T-helper 2 cell treated with Interferon-gamma antibody and Interleukin-4, amounts not matched to agents 5 μg/mL and 100 μg/mL, for 36 hours (primary cell): Measurements from ENCODE around the gene PRKRIP1.

Experiments
- DNase-seq: peaks from one replicate; pipeline ENCODE4 v3.0.0; 2021; ENCODE audit warnings: low spot score
- H3K27ac Mint-ChIP-seq: one replicate; pipeline ENCODE4 v1.8.0; 2021; ENCODE audit warnings: mild to moderate bottlenecking, mixed read lengths
- H3K27me3 Mint-ChIP-seq: one replicate; pipeline ENCODE4 v1.8.0; 2021; ENCODE audit warnings: low read depth, mixed read lengths
- H3K36me3 Mint-ChIP-seq: one replicate; pipeline ENCODE4 v1.8.0; 2021; ENCODE audit warnings: low read depth, mixed read lengths
- H3K4me1 Mint-ChIP-seq: one replicate; pipeline ENCODE4 v1.8.0; 2021; ENCODE audit warnings: low read depth, mixed read lengths
- H3K4me3 Mint-ChIP-seq: one replicate; pipeline ENCODE4 v1.8.0; 2022; ENCODE audit warnings: mild to moderate bottlenecking, moderate library complexity, mixed read lengths
- H3K9me3 Mint-ChIP-seq: one replicate; pipeline ENCODE4 v1.8.0; 2021; ENCODE audit warnings: mixed read lengths

Gene PRKRIP1

DNA sequence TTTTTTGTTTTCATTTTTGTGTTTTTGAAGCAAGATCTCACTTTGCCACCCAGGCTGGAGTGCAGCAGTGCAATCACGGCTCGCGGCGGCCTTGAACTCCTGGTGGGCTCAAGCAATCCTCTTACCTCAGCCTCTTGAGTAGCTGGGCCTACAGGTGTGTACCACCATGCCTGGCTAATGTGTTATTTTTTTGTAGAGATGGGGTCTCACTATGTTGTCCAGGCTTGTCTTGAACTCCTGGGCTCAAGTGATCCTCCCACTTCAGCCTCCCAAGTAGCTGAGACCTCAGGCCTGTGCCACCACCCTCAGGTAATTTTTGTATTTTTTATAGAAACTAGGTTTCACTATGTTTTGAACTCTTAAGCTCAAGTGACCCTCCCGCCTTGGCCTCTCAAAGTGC, 14.8 kb downstream of the PRKRIP1 start:
- H3K4me3 Mint-ChIP-seq, result no peak overlapping the region
- H3K27me3 Mint-ChIP-seq, result no peaks in the 10 kb centered on the region
- no peaks in the 10 kb centered on the region for H3K9me3 Mint-ChIP-seq
- peaks cover 69% of the 10 kb centered on the region for H3K36me3 Mint-ChIP-seq
- no peak overlapping the region for H3K27ac Mint-ChIP-seq
- DNase-seq, result no peak
- H3K4me1 Mint-ChIP-seq, result peaks cover 27% of the 10 kb centered on the region

GRCh38 chr7:102412548-102412947, 16.4 kb downstream of the PRKRIP1 start:
- H3K4me1 Mint-ChIP-seq, result peaks cover 41% of the 10 kb centered on the region

DNA sequence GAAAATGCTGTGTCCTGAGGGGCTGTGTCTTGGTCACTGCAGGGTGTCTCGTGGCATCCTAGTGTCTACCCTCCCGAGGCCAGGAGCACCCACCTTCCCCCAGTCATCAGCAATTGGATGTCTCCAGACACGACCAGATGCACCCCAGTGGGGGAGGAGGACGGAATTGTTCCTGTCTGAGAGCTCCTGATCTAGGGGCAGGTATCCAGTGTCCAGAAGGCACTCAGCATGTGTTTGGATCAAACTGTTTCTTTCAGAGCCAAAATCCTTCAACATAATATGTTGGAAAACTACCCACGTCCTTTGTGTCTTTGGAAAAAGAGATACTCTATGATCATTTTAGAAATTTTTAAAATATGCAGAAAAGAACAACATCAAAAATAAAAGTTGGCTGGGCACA, 16.9 kb downstream of the PRKRIP1 start:
- peak overlapping the region; percentile 15 for H3K27ac Mint-ChIP-seq
- peaks cover 67% of the 10 kb centered on the region for H3K36me3 Mint-ChIP-seq
- no peaks in the 10 kb centered on the region for H3K9me3 Mint-ChIP-seq
- no peaks in the 10 kb centered on the region for H3K27me3 Mint-ChIP-seq
- H3K4me1 Mint-ChIP-seq, result peaks cover 42% of the 10 kb centered on the region
- DNase-seq, result no peak
- H3K4me3 Mint-ChIP-seq, result no peak overlapping the region

More at GRCh38 chr7:102412548-102412947, 16.4 kb downstream of the PRKRIP1 start:
- no peak for DNase-seq
- peaks cover 71% of the 10 kb centered on the region for H3K36me3 Mint-ChIP-seq
- no peaks in the 10 kb centered on the region for H3K27me3 Mint-ChIP-seq
- H3K27ac Mint-ChIP-seq, result no peak overlapping the region
- H3K4me3 Mint-ChIP-seq, result no peak overlapping the region
- H3K9me3 Mint-ChIP-seq, result no peaks in the 10 kb centered on the region

DNA sequence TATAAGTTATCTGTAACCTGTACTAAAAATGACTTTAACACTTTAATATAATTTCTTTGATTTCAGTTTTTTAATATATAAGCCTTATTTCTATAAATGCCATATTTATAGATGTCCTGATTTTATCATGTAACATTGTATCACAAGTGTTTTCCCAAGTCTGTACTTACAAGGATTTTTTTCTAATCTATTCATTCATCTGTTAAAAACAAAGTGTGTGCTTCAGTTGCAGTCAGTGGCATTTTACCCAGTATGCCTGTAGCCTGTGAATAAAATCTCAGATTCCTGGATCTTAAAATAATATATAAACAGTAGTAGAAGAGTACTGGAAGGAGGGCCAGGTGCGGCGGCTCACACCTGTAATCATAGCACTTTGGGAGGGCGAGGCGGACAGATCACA, 17.4 kb downstream of the PRKRIP1 start:
- no peak overlapping the region for H3K4me3 Mint-ChIP-seq
- peak overlapping the region; percentile 63 for H3K27ac Mint-ChIP-seq
- no peak for DNase-seq
- H3K27me3 Mint-ChIP-seq, result no peaks in the 10 kb centered on the region
- no peaks in the 10 kb centered on the region for H3K9me3 Mint-ChIP-seq
- H3K4me1 Mint-ChIP-seq, result peaks cover 43% of the 10 kb centered on the region
- peaks cover 65% of the 10 kb centered on the region for H3K36me3 Mint-ChIP-seq

GRCh38 chr7:102415685-102416225, 19.6 kb downstream of the PRKRIP1 start:
- Mint-ChIP-seq H3K27me3 (no peaks in the 10 kb centered on the region), H3K4me1 (peaks cover 56% of the 10 kb centered on the region), H3K4me3 (peak overlapping the region; percentile 83), H3K27ac (peak overlapping the region; percentile 99), H3K9me3 (no peaks in the 10 kb centered on the region), H3K36me3 (peaks cover 61% of the 10 kb centered on the region)
- DNase-seq, result peak; percentile 70

- H3K27me3 Mint-ChIP-seq, result no peaks in the 10 kb centered on the region
- no peaks in the 10 kb centered on the region for H3K9me3 Mint-ChIP-seq
- H3K4me3 Mint-ChIP-seq, result peak overlapping the region; percentile 83
- H3K36me3 Mint-ChIP-seq, result peaks cover 61% of the 10 kb centered on the region
- H3K4me1 Mint-ChIP-seq, result peaks cover 61% of the 10 kb centered on the region
- no peak for DNase-seq
- peak overlapping the region; percentile 99 for H3K27ac Mint-ChIP-seq
Observed at GRCh38 chr7:102416406-102416805, 20.2 kb downstream of the PRKRIP1 start.

DNA sequence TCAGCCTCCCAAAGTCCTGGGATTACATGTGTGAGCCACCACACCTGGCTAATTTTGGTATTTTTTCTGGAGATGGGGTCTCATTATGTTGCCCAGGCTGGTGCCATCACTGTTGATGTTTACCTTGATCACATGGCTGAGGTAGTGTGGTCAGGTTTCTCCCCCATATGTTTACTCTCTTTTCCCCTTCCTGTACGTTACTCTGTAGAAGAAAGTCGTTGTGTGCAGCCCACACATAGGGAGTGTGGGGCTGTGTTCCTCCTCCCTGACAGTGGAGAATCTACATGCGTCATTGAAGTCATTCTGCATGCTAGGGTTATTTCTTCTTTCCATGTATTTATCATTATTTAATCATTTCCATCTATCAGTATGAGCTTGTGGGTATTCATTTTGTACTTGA, 20.9 kb downstream of the PRKRIP1 start:
- peak overlapping the region; percentile 99 for H3K27ac Mint-ChIP-seq
- H3K36me3 Mint-ChIP-seq, result peaks cover 57% of the 10 kb centered on the region
- H3K9me3 Mint-ChIP-seq, result no peaks in the 10 kb centered on the region
- H3K27me3 Mint-ChIP-seq, result no peaks in the 10 kb centered on the region
- H3K4me1 Mint-ChIP-seq, result peaks cover 61% of the 10 kb centered on the region
- peak overlapping the region; percentile 64 for H3K4me3 Mint-ChIP-seq
- no peak for DNase-seq

DNA sequence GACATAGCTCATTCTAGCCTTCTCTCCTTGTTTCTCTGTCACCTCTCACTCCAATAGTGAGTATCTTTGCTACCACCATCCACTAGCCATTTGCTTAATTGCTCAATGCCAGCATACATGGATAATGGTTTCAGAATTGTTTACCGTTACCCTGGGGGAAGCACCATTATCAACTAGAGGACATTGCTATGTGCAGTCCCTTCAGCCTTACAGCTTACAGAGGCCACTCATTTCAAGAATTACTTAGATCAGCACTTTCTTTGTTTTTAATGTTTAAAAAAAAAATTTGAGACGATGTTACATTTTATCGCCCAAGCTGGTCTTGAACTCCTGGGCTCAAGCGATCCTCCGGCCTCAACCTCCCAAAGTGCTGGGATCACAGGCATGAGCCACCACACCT, 22.4 kb downstream of the PRKRIP1 start:
- Mint-ChIP-seq H3K9me3 (no peaks in the 10 kb centered on the region), H3K27ac (peak overlapping the region; percentile 9), H3K4me3 (no peak overlapping the region)

GRCh38 chr7:102421706-102422240, 25.6 kb downstream of the PRKRIP1 start:
- DNase-seq, result no peak
- no peaks in the 10 kb centered on the region for H3K27me3 Mint-ChIP-seq
- H3K27ac Mint-ChIP-seq, result no peak overlapping the region
- H3K4me3 Mint-ChIP-seq, result no peak overlapping the region
- no peaks in the 10 kb centered on the region for H3K9me3 Mint-ChIP-seq
- peaks cover 61% of the 10 kb centered on the region for H3K4me1 Mint-ChIP-seq
- peaks cover 59% of the 10 kb centered on the region for H3K36me3 Mint-ChIP-seq

More for the DNA sequence above, 22.4 kb downstream of the PRKRIP1 start:
- Mint-ChIP-seq H3K36me3 (peaks cover 55% of the 10 kb centered on the region), H3K27me3 (no peaks in the 10 kb centered on the region), H3K4me1 (peaks cover 56% of the 10 kb centered on the region)
- DNase-seq, result no peak

GRCh38 chr7:102424129-102424551, 28.0 kb downstream of the PRKRIP1 start:
- Mint-ChIP-seq H3K27ac (peak overlapping the region; percentile 100), H3K9me3 (no peaks in the 10 kb centered on the region), H3K27me3 (no peaks in the 10 kb centered on the region), H3K4me1 (peaks cover 58% of the 10 kb centered on the region), H3K36me3 (peaks cover 51% of the 10 kb centered on the region), H3K4me3 (peak overlapping the region; percentile 95)
- DNase-seq, result no peak

DNA sequence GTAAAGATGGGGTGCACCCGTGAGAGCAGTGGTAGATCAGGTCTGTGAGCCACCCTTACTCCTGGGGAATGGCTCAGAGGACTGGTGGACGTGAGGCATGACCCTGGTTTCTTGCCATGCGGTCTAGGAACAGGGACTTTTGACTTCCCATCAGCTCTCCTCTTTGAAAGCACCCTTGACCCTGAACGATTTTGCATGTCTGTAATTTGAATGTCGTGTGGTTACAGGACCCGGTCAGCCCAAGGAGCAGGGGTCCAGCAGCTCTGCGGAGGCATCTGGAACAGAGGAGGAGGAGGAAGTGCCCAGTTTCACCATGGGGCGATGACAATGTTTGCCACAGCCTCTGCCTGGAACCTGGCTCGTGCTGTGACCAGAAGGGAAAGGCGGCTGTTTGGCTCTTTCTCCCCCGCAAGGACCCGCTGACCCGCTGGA, 28.6 kb downstream of the PRKRIP1 start:
- Mint-ChIP-seq H3K27me3 (no peaks in the 10 kb centered on the region), H3K36me3 (peaks cover 54% of the 10 kb centered on the region), H3K4me3 (peak overlapping the region; percentile 95), H3K9me3 (no peaks in the 10 kb centered on the region), H3K4me1 (peaks cover 61% of the 10 kb centered on the region), H3K27ac (peak overlapping the region; percentile 100)
- DNase-seq, result no peak

DNA sequence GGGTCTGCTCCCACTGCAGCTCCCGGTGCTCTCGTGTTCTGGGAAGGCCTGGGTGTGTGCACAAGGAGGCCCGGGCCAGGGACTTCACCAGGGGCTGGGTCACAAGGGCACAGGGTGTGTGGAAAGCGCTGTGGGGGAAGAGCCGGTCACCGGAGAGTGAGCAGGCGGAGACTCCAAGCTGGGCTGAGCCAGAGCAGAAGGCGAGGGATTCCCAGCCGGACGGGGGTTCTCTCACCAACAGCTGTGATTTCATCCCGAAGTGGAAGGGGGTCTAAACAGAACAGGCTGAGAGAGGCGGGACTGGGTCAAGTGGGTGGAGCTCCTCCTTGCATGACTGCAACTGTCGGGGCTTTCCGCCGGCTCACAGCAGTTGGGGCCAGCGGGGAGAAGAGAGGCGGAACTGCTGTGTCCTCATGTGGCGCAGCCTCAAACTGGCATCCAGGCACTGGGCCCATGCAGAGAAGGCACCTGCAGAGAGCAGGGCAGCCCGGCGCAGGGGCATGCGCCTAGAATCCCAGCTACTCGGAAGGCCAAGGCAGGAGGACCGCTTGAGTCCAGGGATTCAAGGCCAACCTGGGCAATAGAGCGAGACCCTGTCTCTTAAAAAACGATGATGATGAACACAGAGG, 29.6 kb downstream of the PRKRIP1 start:
- Mint-ChIP-seq H3K4me1 (peaks cover 56% of the 10 kb centered on the region), H3K27ac (peak overlapping the region; percentile 100), H3K27me3 (no peaks in the 10 kb centered on the region), H3K36me3 (peaks cover 46% of the 10 kb centered on the region), H3K4me3 (peak overlapping the region; percentile 95), H3K9me3 (no peaks in the 10 kb centered on the region)
- DNase-seq, result peak; percentile 83

DNA sequence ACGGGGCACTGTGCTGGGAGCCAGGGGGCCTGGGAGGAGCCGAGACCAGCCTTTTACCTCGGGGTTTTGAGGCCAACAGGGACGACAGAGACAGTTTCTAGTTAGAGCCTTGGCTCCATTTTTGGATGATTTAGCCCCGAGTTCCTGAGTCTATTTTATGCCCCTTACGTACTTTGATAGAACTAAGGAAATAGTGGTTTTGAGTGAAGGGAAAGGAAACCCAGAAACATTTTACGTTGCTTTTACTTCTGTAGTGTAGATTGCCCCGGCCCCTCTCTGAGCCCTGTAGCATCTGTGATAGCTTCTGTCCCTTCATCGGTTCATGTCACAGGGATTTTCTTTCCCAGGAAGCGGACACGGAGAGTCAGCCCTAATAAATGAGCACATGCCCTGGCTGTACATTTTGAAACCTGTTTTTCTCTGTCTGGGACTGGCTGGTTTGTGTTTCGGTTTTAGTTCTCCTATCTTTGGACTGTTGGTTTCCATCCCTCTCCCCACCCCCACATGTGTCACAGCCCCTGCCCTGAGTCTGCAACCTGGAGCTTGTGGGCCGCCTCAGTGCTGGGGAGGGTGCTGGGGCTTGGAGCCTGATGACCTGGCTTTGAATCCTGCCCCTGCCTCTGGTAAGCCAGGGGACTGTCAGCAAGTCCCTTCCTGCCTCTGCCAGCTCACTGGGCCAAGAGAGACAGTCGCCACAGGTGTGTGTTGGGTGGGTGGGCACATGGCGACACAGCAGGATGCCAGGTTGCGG, 30.3 kb downstream of the PRKRIP1 start:
- H3K36me3 Mint-ChIP-seq, result peaks cover 41% of the 10 kb centered on the region
- H3K27ac Mint-ChIP-seq, result peak overlapping the region; percentile 100
- H3K4me3 Mint-ChIP-seq, result peak overlapping the region; percentile 95
- DNase-seq, result peak; percentile 85
- no peaks in the 10 kb centered on the region for H3K9me3 Mint-ChIP-seq
- no peaks in the 10 kb centered on the region for H3K27me3 Mint-ChIP-seq
- peaks cover 56% of the 10 kb centered on the region for H3K4me1 Mint-ChIP-seq

DNA sequence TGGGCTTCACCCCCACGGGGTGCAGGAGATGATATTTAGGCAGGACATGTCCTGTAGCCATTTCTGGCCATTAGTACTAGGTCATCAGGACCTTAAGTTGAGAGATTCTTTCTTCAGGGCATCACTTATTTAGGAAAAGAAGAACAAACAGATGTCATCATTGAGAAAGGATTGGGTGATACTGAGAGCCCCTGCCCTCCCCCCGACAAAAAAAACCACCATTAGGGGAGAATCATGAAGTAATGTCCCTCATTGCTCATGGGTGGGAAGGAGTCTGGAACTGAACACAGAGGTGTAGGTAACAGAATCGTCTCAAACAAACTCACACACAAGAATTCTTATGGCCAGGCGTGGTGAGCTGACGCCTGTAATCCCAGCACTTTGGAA, 30.8 kb downstream of the PRKRIP1 start:
- Mint-ChIP-seq H3K27ac (peak overlapping the region; percentile 100), H3K27me3 (no peaks in the 10 kb centered on the region), H3K4me1 (peaks cover 62% of the 10 kb centered on the region), H3K4me3 (peak overlapping the region; percentile 95), H3K36me3 (peaks cover 41% of the 10 kb centered on the region), H3K9me3 (no peaks in the 10 kb centered on the region)
- no peak for DNase-seq
